SK-N-SH (cell line): ENCODE results near the gene PPP2R5B. TPM values are rescaled to one million over a fixed set of nuclear protein-coding genes. Genes with fewer than 3 reads are reported as not detected.

Experiments used
- CTCF ChIA-PET: fragments of 300-600, 350-600 bp; formaldehyde crosslinking; extraction: SDS; loops from one replicate; lab custom pipeline; 2021; lab: Yijun Ruan, JAX
- POLR2A ChIA-PET: fragments of 350-600 bp; sonication (Branson Sonifier 250); formaldehyde crosslinking; extraction: SDS; loops from one replicate; lab custom pipeline; 2020; ENCODE audit warnings: antibody characterized with exemption, inconsistent platforms; lab: Yijun Ruan, JAX
- DNase-seq: peaks from one replicate; pipeline ENCODE4 v3.0.0; 2012
- H2AFZ ChIP-seq: fragments of 200-600 bp; sonication (generic); 2 replicates; pipeline ENCODE4 v1.8.1; 2016; ENCODE audit warnings: antibody characterized with exemption, mild to moderate bottlenecking, low read depth
- H3F3A ChIP-seq: fragments of 200-600 bp; sonication (generic); replicated peaks from 2 replicates; pipeline ENCODE3; 2016; ENCODE audit warnings: antibody characterized with exemption, mild to moderate bottlenecking; ENCODE audit not compliant: insufficient read depth
- H3K27ac ChIP-seq, 2 experiments: fragments of 200-500 bp in 1 of 2; fragments of 200-600 bp in 1 of 2; sonication (Bioruptor generic) in 1 of 2; sonication (generic), shearing (Covaris generic) in 1 of 2; 2 replicates each; pipeline versions ENCODE4 v1.5.1 to v1.6.1; 2014 to 2016; ENCODE audit warnings: low read depth in 2 of 2, inconsistent platforms in 1 of 2, low read length in 1 of 2, mild to moderate bottlenecking in 1 of 2, mixed read lengths in 1 of 2
- H3K27me3 ChIP-seq: fragments of 200-600 bp; sonication (generic), shearing (Covaris generic); 2 replicates; pipeline ENCODE4 v1.6.1; 2016; ENCODE audit warnings: mixed run types; ENCODE audit not compliant: insufficient read depth
- H3K36me3 ChIP-seq, 2 experiments: fragments of 200-500 bp in 1 of 2; fragments of 200-600 bp in 1 of 2; sonication (Bioruptor generic) in 1 of 2; sonication (generic) in 1 of 2; replicated peaks in 1 of 2; 2 replicates each; pipeline versions ENCODE3 to v1.5.1; 2014 to 2016; ENCODE audit warnings: low read length in 1 of 2, mild to moderate bottlenecking in 1 of 2; ENCODE audit not compliant: insufficient read depth in 2 of 2, control insufficient read depth in 1 of 2
- H3K4me1 ChIP-seq, 2 experiments: fragments of 200-500 bp in 1 of 2; fragments of 200-600 bp in 1 of 2; sonication (Bioruptor generic) in 1 of 2; sonication (generic), shearing (Covaris generic) in 1 of 2; 2 replicates each; pipeline versions ENCODE4 v1.5.1 to v1.6.1; 2014 to 2016; ENCODE audit warnings: low read depth in 1 of 2, low read length in 1 of 2, mixed run types in 1 of 2; ENCODE audit not compliant: insufficient read depth in 2 of 2, control insufficient read depth in 1 of 2
- H3K4me2 ChIP-seq: fragments of 200-600 bp; sonication (generic), shearing (Covaris generic); 2 replicates; pipeline ENCODE4 v1.6.1; 2017; ENCODE audit warnings: mixed run types
- H3K4me3 ChIP-seq, 2 experiments: fragments of 200-500 bp in 1 of 2; fragments of 200-600 bp in 1 of 2; sonication (Bioruptor generic) in 1 of 2; sonication (generic), shearing (Covaris generic) in 1 of 2; 2 replicates each; pipeline versions ENCODE4 v1.5.1 to v1.8.1; 2014 to 2016; ENCODE audit warnings: low read depth in 2 of 2, inconsistent platforms in 1 of 2, low read length in 1 of 2, mild to moderate bottlenecking in 1 of 2, mixed read lengths in 1 of 2, moderate library complexity in 1 of 2
- H3K79me2 ChIP-seq: fragments of 200-600 bp; sonication (generic); 2 replicates; pipeline ENCODE4 v1.8.1; 2017; ENCODE audit warnings: mild to moderate bottlenecking; ENCODE audit not compliant: insufficient read depth
- H3K9ac ChIP-seq: fragments of 200-600 bp; sonication (generic); 2 replicates; pipeline ENCODE4 v1.6.1; 2017; ENCODE audit warnings: mixed run types
- H3K9me2 ChIP-seq: fragments of 200-600 bp; sonication (generic); 2 replicates; pipeline ENCODE4 v1.6.1; 2017; ENCODE audit warnings: mixed run types
- H3K9me3 ChIP-seq: fragments of 200-600 bp; sonication (generic); 2 replicates; pipeline ENCODE4 v1.6.1; 2017; ENCODE audit warnings: mixed run types, mild to moderate bottlenecking, moderate library complexity
- H4K20me1 ChIP-seq: fragments of 200-600 bp; sonication (generic); 2 replicates; pipeline ENCODE4 v1.6.1; 2017; ENCODE audit warnings: mild to moderate bottlenecking, mixed run types; ENCODE audit not compliant: insufficient read depth
- CHD2 ChIP-seq: fragments of 150-350 bp; IDR thresholded peaks from 2 replicates; pipeline ENCODE4 v1.6.1; 2018; ENCODE audit warnings: low read length; ENCODE audit not compliant: partially characterized antibody
- ELF1 ChIP-seq: IDR thresholded peaks from 2 replicates; pipeline ENCODE4 v1.4.0; 2012
- EP300 ChIP-seq, 2 experiments: IDR thresholded peaks; 2 replicates each; pipeline versions ENCODE4 v1.4.0 to v1.6.1; 2012; ENCODE audit warnings: borderline replicate concordance in 1 of 2, low read depth in 1 of 2, low read length in 1 of 2
- EZH2phosphoT487 ChIP-seq: fragments of 200-600 bp; sonication (generic); IDR thresholded peaks from 2 replicates; pipeline ENCODE4 v1.6.1; 2017; ENCODE audit warnings: low read depth, mixed run types, mild to moderate bottlenecking, antibody characterized with exemption, moderate library complexity, borderline replicate concordance
- FOSL2 ChIP-seq: IDR thresholded peaks from 2 replicates; pipeline ENCODE4 v1.4.0; 2012; ENCODE audit warnings: low read depth, mild to moderate bottlenecking, moderate library complexity, borderline replicate concordance
- FOXM1 ChIP-seq: IDR thresholded peaks from 2 replicates; pipeline ENCODE4 v1.4.0; 2012; ENCODE audit warnings: low read depth, mild to moderate bottlenecking
- NFIC ChIP-seq: IDR thresholded peaks from 2 replicates; pipeline ENCODE4 v1.4.0; 2012; ENCODE audit warnings: borderline replicate concordance
- PBX3 ChIP-seq: IDR thresholded peaks from 2 replicates; pipeline ENCODE4; 2012
- RAD21 ChIP-seq: IDR thresholded peaks from 2 replicates; pipeline ENCODE4 v1.6.1; 2012; ENCODE audit warnings: mild to moderate bottlenecking, low read length
- REST ChIP-seq: IDR thresholded peaks from 2 replicates; pipeline ENCODE4 v1.6.1; 2012; ENCODE audit warnings: mild to moderate bottlenecking, low read depth, low read length, moderate library complexity
- SIN3A ChIP-seq: IDR thresholded peaks from 2 replicates; pipeline ENCODE4 v1.6.1; 2012; ENCODE audit warnings: low read depth, mild to moderate bottlenecking, low read length, moderate library complexity, borderline replicate concordance
- TAF1 ChIP-seq: IDR thresholded peaks from 2 replicates; pipeline ENCODE4 v1.6.1; 2012; ENCODE audit warnings: low read depth, mild to moderate bottlenecking, low read length, moderate library complexity, borderline replicate concordance
- YY1 ChIP-seq: IDR thresholded peaks from 2 replicates; pipeline ENCODE4 v1.4.0; 2012; ENCODE audit warnings: low read depth, mild to moderate bottlenecking
- WGBS: methylation state at CpG from one replicate; pipeline ENCODE4 v1.1.6; 2017; ENCODE audit warnings: low lambda C conversion rate; 5-methylcytosine and 5-hydroxymethylcytosine counted together
- polyA plus RNA-seq, 3 experiments: library from polyadenylated mRNA; depleted of rRNA; stranded (reverse); fragments of >200 nt; gene quantifications; 2 replicates each; pipeline ENCODE4 v1.2.3, GENCODE V29; 2012
- TF ChIP-seq, protein P1 (sequence below): IDR thresholded peaks from 2 replicates; pipeline ENCODE4 v1.4.0; 2012; ENCODE audit warnings: low read depth, borderline replicate concordance
- TF ChIP-seq, protein P2 (sequence below): fragments of 150-350 bp; IDR thresholded peaks from 2 replicates; pipeline ENCODE4 v1.6.1; 2016; ENCODE audit warnings: mild to moderate bottlenecking, low read depth, low read length
- TF ChIP-seq, protein P3 (sequence below): IDR thresholded peaks from 2 replicates; pipeline ENCODE4 v1.4.0; 2012; ENCODE audit warnings: low read depth

Gene PPP2R5B
- polyA plus RNA-seq, 1 of the 3 experiments (the other 2 are of a cell fraction) = 15.1 TPM

DNA sequence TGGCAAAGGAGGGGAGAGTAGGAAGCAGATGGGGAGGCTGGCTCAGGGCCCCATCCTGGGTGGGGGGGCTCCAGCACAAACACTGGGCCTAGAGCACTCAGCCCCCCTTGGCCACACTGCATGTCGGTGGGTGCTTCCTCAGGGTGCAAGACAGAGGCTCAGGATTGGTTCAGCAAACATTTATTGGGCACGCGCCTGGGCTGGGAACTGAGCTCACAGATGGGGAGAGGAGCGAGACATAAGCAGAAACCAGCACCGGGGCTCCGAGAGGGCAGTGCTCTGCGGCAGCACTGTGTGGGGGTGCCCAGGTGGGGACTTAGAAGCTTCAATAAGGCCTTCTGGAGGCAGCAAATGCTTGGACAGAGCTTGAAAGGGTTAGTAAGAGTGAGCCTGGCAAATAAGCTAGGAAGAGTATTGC is 34.0 kb upstream of the PPP2R5B start:
- Histone ChIP-seq H3K4me1 (peaks cover 0 to 15% of the 10 kb centered on the region in 2 experiments; a peak in 1 of 4 replicates), H4K20me1 (no peaks in the 10 kb centered on the region), H3K36me3 (no peaks in the 10 kb centered on the region), H3K27ac (no peak overlapping the region), H3K9ac (no peak overlapping the region), H3K9me2 (no peaks in the 10 kb centered on the region), H3F3A (peaks cover 5% of the 10 kb centered on the region), H3K9me3 (no peaks in the 10 kb centered on the region), H2AFZ (no peak overlapping the region), H3K79me2 (no peaks in the 10 kb centered on the region), H3K4me2 (no peak overlapping the region), H3K27me3 (no peaks in the 10 kb centered on the region), H3K4me3 (no peak overlapping the region)
- ChIA-PET POLR2A (no interaction called here), CTCF (interaction anchor here (0.6 to 26.7 kb wide), 3 partner anchors 22 to 227 kb away, joined by 3 to 530 read pairs (median 3); partner anchors contain the start of genes CDC42BPG and ZNHIT2)
- 94% methylated on average over 6 of the region's 7 CpGs for WGBS
- DNase-seq = no peak
- TF ChIP-seq FOSL2 (no peak), YY1 (no peak), SIN3A (no peak), ELF1 (no peak), CHD2 (no peak), FOXM1 (no peak), EP300 (IDR thresholded peaks at IDR 0.05; ENCODE audit: borderline replicate concordance in 1 of 2, low read depth in 1 of 2, low read length in 1 of 2) (no peak)
- TF ChIP-seq, protein P1, sequence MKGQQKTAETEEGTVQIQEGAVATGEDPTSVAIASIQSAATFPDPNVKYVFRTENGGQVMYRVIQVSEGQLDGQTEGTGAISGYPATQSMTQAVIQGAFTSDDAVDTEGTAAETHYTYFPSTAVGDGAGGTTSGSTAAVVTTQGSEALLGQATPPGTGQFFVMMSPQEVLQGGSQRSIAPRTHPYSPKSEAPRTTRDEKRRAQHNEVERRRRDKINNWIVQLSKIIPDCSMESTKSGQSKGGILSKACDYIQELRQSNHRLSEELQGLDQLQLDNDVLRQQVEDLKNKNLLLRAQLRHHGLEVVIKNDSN = no peak

DNA sequence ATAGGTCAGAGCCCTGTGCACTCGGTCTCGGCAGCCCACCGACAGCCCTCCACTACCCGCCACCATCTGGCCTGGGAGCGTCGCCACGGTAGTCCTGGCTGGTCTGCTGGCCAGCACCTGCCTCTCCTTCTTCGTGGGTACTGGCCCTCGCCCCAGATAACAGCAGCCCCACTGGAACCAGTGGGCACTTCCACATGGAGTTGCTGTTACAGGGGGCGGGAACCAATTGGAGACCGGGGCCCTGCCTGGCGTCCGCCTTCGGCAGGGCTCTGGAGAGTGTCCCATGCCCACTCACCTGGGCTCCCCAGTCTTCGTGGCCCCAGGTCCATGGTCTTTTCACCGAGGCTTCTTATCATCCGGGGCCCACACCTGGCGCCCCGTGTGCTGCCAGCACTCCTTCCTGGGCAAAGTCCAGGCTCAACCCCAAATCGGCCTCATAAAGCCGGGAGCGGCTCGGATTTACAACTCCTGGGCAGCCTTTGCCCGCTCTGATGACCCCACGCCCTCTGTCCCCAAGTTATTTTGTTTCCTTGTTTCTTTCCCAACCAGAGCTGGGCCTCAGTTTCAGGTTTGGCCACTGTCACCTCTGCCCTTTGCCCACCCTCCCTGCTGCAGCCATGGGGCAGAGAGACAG is 33.2 kb upstream of the PPP2R5B start:
- 82% methylated on average over 19 of the region's 25 CpGs for WGBS
- no peak overlapping the region for H3K27ac ChIP-seq
- H3K27me3 ChIP-seq = no peaks in the 10 kb centered on the region
- no peaks in the 10 kb centered on the region for H3F3A ChIP-seq
- no peak for DNase-seq
- no peak overlapping the region for H3K9ac ChIP-seq
- H3K9me2 ChIP-seq = no peaks in the 10 kb centered on the region
- H3K9me3 ChIP-seq = no peaks in the 10 kb centered on the region
- CTCF ChIA-PET = interaction anchor here (0.7 to 26.7 kb wide), 3 partner anchors 14 to 103 kb away, joined by 3 to 530 read pairs (median 3); partner anchors contain the start of gene CDC42BPG
- H3K4me3 ChIP-seq = no peak overlapping the region
- H3K4me1 ChIP-seq = peaks cover 0 to 15% of the 10 kb centered on the region in 2 experiments; a peak in 1 of 4 replicates
- no peaks in the 10 kb centered on the region for H3K36me3 ChIP-seq
- POLR2A ChIA-PET = interaction anchor here (0.5 kb wide), 1 partner anchor 57 kb away, joined by 4 read pairs; no protein-coding TSS in a partner anchor
- no peak overlapping the region for H2AFZ ChIP-seq
- no peaks in the 10 kb centered on the region for H3K79me2 ChIP-seq
- H4K20me1 ChIP-seq = no peaks in the 10 kb centered on the region
- H3K4me2 ChIP-seq = no peak overlapping the region
- TF ChIP-seq PBX3 (no peak), REST (no peak), SIN3A (no peak), FOSL2 (no peak), RAD21 (no peak), ELF1 (no peak), EZH2phosphoT487 (no peak), TAF1 (no peak), NFIC (no peak)
- TF ChIP-seq, protein P2, sequence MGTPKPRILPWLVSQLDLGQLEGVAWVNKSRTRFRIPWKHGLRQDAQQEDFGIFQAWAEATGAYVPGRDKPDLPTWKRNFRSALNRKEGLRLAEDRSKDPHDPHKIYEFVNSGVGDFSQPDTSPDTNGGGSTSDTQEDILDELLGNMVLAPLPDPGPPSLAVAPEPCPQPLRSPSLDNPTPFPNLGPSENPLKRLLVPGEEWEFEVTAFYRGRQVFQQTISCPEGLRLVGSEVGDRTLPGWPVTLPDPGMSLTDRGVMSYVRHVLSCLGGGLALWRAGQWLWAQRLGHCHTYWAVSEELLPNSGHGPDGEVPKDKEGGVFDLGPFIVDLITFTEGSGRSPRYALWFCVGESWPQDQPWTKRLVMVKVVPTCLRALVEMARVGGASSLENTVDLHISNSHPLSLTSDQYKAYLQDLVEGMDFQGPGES = no peak
- TF ChIP-seq, protein P3, sequence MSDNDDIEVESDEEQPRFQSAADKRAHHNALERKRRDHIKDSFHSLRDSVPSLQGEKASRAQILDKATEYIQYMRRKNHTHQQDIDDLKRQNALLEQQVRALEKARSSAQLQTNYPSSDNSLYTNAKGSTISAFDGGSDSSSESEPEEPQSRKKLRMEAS = no peak
